ENCODE measurements around the gene SDS. TPM values are rescaled to one million over a fixed set of nuclear protein-coding genes. Genes with fewer than 3 reads are reported as not detected.

The SDS gene
- total and polyA plus RNA-seq, 8 donors: 0.25 to 4.7 (median 1.4) TPM; not detected in 3

- Histone ChIP-seq H3K4me1 (no peaks in the 10 kb centered on the region), H3K4me3 (no peak overlapping the region), H3K9me3 (peaks cover 0 to 7% (median 5%) of the 10 kb centered on the region in 4 donors), H3K36me3 (no peaks in the 10 kb centered on the region), H3K27me3 (peaks cover 0 to 62% (median 4%) of the 10 kb centered on the region in 3 donors), H3K27ac (no peak overlapping the region)
- WGBS, 5 donors: 96 to 100% (median 96%) methylated on average over 1 of the region's 1 CpG
- no peak for DNase-seq
- no peak for TF ChIP-seq POLR2AphosphoS5 (IDR thresholded peaks at IDR 0.05)
- no peak for TF ChIP-seq CTCF (IDR thresholded peaks at IDR 0.05)
- no peak for TF ChIP-seq POLR2A (IDR thresholded peaks at IDR 0.05)
- no peak for TF ChIP-seq EP300 (IDR thresholded peaks at IDR 0.05)
- intact Hi-C loops (cut with DNase I; ENCODE audit: low total_unique reads): no loop called here
These were observed 46.2 kb upstream of the SDS start for GRCh38 chr12:113449839-113450238.

- no peaks in the 10 kb centered on the region for H3K36me3 ChIP-seq
- intact Hi-C loops (cut with DNase I; ENCODE audit: low total_unique reads): no loop called here
- no peak overlapping the region for H3K4me3 ChIP-seq
- no peaks in the 10 kb centered on the region for H3K4me1 ChIP-seq
- no peak overlapping the region for H3K27ac ChIP-seq
- DNase-seq: no peak
- no peak for TF ChIP-seq POLR2AphosphoS5 (IDR thresholded peaks at IDR 0.05)
- no peak for TF ChIP-seq CTCF (IDR thresholded peaks at IDR 0.05)
- TF ChIP-seq EP300 (IDR thresholded peaks at IDR 0.05): no peak
- no peak for TF ChIP-seq POLR2A (IDR thresholded peaks at IDR 0.05)
- peaks cover 0 to 7% (median 5%) of the 10 kb centered on the region in 4 donors for H3K9me3 ChIP-seq
- WGBS, 5 donors: 85 to 93% (median 89%) methylated on average over 2 of the region's 2 CpGs
- peaks cover 0 to 60% (median 4%) of the 10 kb centered on the region in 3 donors for H3K27me3 ChIP-seq
These were observed 45.6 kb upstream of the SDS start for GRCh38 chr12:113449299-113449698.

- intact Hi-C loops (cut with DNase I; ENCODE audit: low total_unique reads): no loop called here
These were observed 45.2 kb upstream of the SDS start for GRCh38 chr12:113448873-113449272.

GRCh38 chr12:113445544-113446171, 42.0 kb upstream of the SDS start:
- no peaks in the 10 kb centered on the region for H3K4me1 ChIP-seq
- H3K36me3 ChIP-seq: no peaks in the 10 kb centered on the region
- peaks cover 0 to 7% (median 5%) of the 10 kb centered on the region in 4 donors for H3K9me3 ChIP-seq
- peaks cover 0 to 84% (median 10%) of the 10 kb centered on the region in 3 donors for H3K27me3 ChIP-seq
- no peak overlapping the region for H3K27ac ChIP-seq
- intact Hi-C loops (cut with DNase I; ENCODE audit: low total_unique reads): no loop called here
- DNase-seq: no peak
- WGBS, 5 donors: 75 to 90% (median 88%) methylated on average over 6 of the region's 6 CpGs
- H3K4me3 ChIP-seq: no peak overlapping the region
- TF ChIP-seq EP300 (IDR thresholded peaks at IDR 0.05): no peak
- TF ChIP-seq POLR2A (IDR thresholded peaks at IDR 0.05): no peak
- no peak for TF ChIP-seq POLR2AphosphoS5 (IDR thresholded peaks at IDR 0.05)
- TF ChIP-seq CTCF (IDR thresholded peaks at IDR 0.05): no peak

More at GRCh38 chr12:113448873-113449272, 45.2 kb upstream of the SDS start:
- Histone ChIP-seq H3K36me3 (no peaks in the 10 kb centered on the region), H3K27ac (no peak overlapping the region), H3K9me3 (peaks cover 0 to 7% (median 5%) of the 10 kb centered on the region in 4 donors), H3K4me3 (no peak overlapping the region), H3K4me1 (no peaks in the 10 kb centered on the region), H3K27me3 (peaks cover 0 to 60% (median 4%) of the 10 kb centered on the region in 3 donors)
- no peak for DNase-seq
- TF ChIP-seq POLR2A (IDR thresholded peaks at IDR 0.05) (no peak), CTCF (IDR thresholded peaks at IDR 0.05) (no peak), POLR2AphosphoS5 (IDR thresholded peaks at IDR 0.05) (no peak)
- 38 to 47% (median 42%) methylated on average over 7 of the region's 7 CpGs for WGBS, 5 donors
